GM12892 (cell line): ENCODE data around the gene VSIG10.

Experiments
- POLR2A ChIP-seq: IDR thresholded peaks from 2 replicates; pipeline ENCODE4 v1.6.1; 2011; ENCODE audit warnings: low read depth, low read length, control low read depth
- POLR2AphosphoS5 ChIP-seq: IDR thresholded peaks from 2 replicates; pipeline ENCODE4 v1.6.1; 2011; ENCODE audit warnings: low read depth, low read length, control low read depth
- TAF1 ChIP-seq: IDR thresholded peaks from 2 replicates; pipeline ENCODE4 v1.6.1; 2011; ENCODE audit warnings: low read depth, mild to moderate bottlenecking, control low read depth, low read length, borderline replicate concordance

- no peak for TF ChIP-seq POLR2A
- TF ChIP-seq POLR2AphosphoS5: no peak
- TF ChIP-seq TAF1: no peak
Measured at GRCh38 chr12:118038137-118038536, 65.7 kb downstream of the VSIG10 start.
